Kidney tubule cell (primary cell): ENCODE results near the gene NUCB1.
A peak's percentile ranks its signal among the peaks of the same experiment; 100 is the strongest.
"Not testable (repeated sequence)": the region's sequence is repeated elsewhere in the genome, so short reads cannot be mapped to it uniquely, and the experiment has no call there.

Source experiments
- DNase-seq: peaks from one replicate; pipeline ENCODE4 v3.0.0-alpha.2; 2018; ENCODE audit warnings: low spot score

The NUCB1 gene

GRCh38 chr19:48906324-48906723, 6.2 kb downstream of the NUCB1 start:
- no peak for DNase-seq

- DNase-seq: no peak
These were observed 7.6 kb downstream of the NUCB1 start for GRCh38 chr19:48907671-48908070.

GRCh38 chr19:48909424-48910077, 9.4 kb downstream of the NUCB1 start:
- not testable (repeated sequence) for DNase-seq

- no peak for DNase-seq
These were observed 10.7 kb downstream of the NUCB1 start for GRCh38 chr19:48910803-48911202.

- DNase-seq: no peak
These were observed 13.2 kb downstream of the NUCB1 start for GRCh38 chr19:48913114-48913889.

- no peak for DNase-seq
These were observed 14.1 kb downstream of the NUCB1 start for GRCh38 chr19:48914181-48914580.

- no peak for DNase-seq
These were observed 15.6 kb downstream of the NUCB1 start for GRCh38 chr19:48915757-48916156.

- DNase-seq: no peak
These were observed 18.0 kb downstream of the NUCB1 start for GRCh38 chr19:48918071-48918470.

- no peak for DNase-seq
These were observed 18.7 kb downstream of the NUCB1 start for GRCh38 chr19:48918801-48919247.

- not testable (repeated sequence) for DNase-seq
These were observed 19.2 kb downstream of the NUCB1 start for GRCh38 chr19:48919271-48919670.

GRCh38 chr19:48920949-48921348, 20.8 kb downstream of the NUCB1 start:
- DNase-seq: no peak

- no peak for DNase-seq
These were observed 21.8 kb downstream of the NUCB1 start for GRCh38 chr19:48921721-48922500.

GRCh38 chr19:48922548-48923490, 22.7 kb downstream of the NUCB1 start:
- no peak for DNase-seq

- DNase-seq: peak; percentile 95
These were observed 25.2 kb downstream of the NUCB1 start for GRCh38 chr19:48925240-48925843.

GRCh38 chr19:48925890-48926289, 25.8 kb downstream of the NUCB1 start:
- not testable (repeated sequence) for DNase-seq

- peak; percentile 98 for DNase-seq
These were observed 26.8 kb downstream of the NUCB1 start for GRCh38 chr19:48926909-48927308.

GRCh38 chr19:48927692-48928091, 27.6 kb downstream of the NUCB1 start:
- not testable (repeated sequence) for DNase-seq

GRCh38 chr19:48928164-48929025, 28.3 kb downstream of the NUCB1 start:
- DNase-seq: no peak

GRCh38 chr19:48933382-48933932, 33.3 kb downstream of the NUCB1 start, which contains the start of gene DHDH:
Gene DHDH (plus strand): TSS chr19:48933699. CDS start chr19:48933722, 23 bp downstream.
- DNase-seq: peak; percentile 95

GRCh38 chr19:48934837-48935236, 34.7 kb downstream of the NUCB1 start:
- no peak for DNase-seq
